Endothelial cell of umbilical vein (primary cell): ENCODE data around the gene ARF1. TPM values are rescaled to one million over a fixed set of nuclear protein-coding genes. Genes with fewer than 3 reads are reported as not detected.

ENCODE experiments used
- BruUV-seq: library from RNA; stranded (reverse); fragments of 400-500 nt; replicated peaks from 2 replicates; lab custom pipeline; 2021; lab: Mats Ljungman, UMichigan
- CTCF ChIA-PET: fragments of 300-600, 350-600 bp; sonication (Branson Sonifier 250); formaldehyde crosslinking; loops from one replicate; lab custom pipeline; 2021; ENCODE audit warnings: antibody characterized with exemption, inconsistent platforms; lab: Charles Lee
- POLR2A ChIA-PET: fragments of 300-600, 350-600 bp; sonication (Branson Sonifier 250); formaldehyde crosslinking; loops from one replicate; lab custom pipeline; 2021; ENCODE audit warnings: antibody characterized with exemption, inconsistent platforms; lab: Charles Lee
- DNase-seq: peaks from one replicate; pipeline ENCODE4 v3.0.0-alpha.2; 2011; ENCODE audit warnings: low read depth, low spot score
- FAIRE-seq: peaks from 2 replicates; lab custom pipeline; 2011; peaks lifted over from hg19 to GRCh38; lab: Jason Lieb, UNC
- H2AFZ ChIP-seq: 2 replicates; pipeline ENCODE4 v1.6.0; 2012; ENCODE audit warnings: low read depth, low read length, control low read depth, inconsistent platforms
- H3K27ac ChIP-seq: 2 replicates; pipeline ENCODE4 v1.5.1; 2011; ENCODE audit warnings: low read depth, mild to moderate bottlenecking, control low read depth, low read length, moderate library complexity; ENCODE audit not compliant: insufficient read depth
- H3K27me3 ChIP-seq, 2 experiments: 2 replicates each; pipeline versions ENCODE4 v1.6.0 to v1.6.1; 2011; ENCODE audit warnings: low read length in 2 of 2, mixed read lengths in 1 of 2; ENCODE audit not compliant: control insufficient read depth in 2 of 2, insufficient read depth in 2 of 2
- H3K36me3 ChIP-seq, 2 experiments: 2 replicates in 1 of 2; 3 replicates in 1 of 2; pipeline ENCODE4 v1.5.1; 2011; ENCODE audit warnings: low read length in 2 of 2, mild to moderate bottlenecking in 1 of 2, moderate library complexity in 1 of 2; ENCODE audit not compliant: control insufficient read depth in 2 of 2, insufficient read depth in 2 of 2; ENCODE audit errors: extremely low read depth in 1 of 2
- H3K4me1 ChIP-seq: 3 replicates; pipeline ENCODE4 v1.5.1; 2011; ENCODE audit warnings: mild to moderate bottlenecking, low read length; ENCODE audit not compliant: control insufficient read depth, insufficient read depth; ENCODE audit errors: extremely low read depth
- H3K4me2 ChIP-seq: 2 replicates; pipeline ENCODE4 v1.6.1; 2011; ENCODE audit warnings: low read length, control low read depth, mixed read lengths; ENCODE audit not compliant: insufficient read depth
- H3K4me3 ChIP-seq, 3 experiments: fragments of 200-600 bp in 1 of 3; sonication (generic), shearing (Covaris generic) in 1 of 3; replicated peaks in 1 of 3; 2 replicates each; pipeline ENCODE4 v1.5.1; 2011 to 2016; ENCODE audit warnings: control low read depth in 3 of 3, low read length in 3 of 3, mild to moderate bottlenecking in 2 of 3, inconsistent platforms in 1 of 3, low read depth in 1 of 3, moderate library complexity in 1 of 3; ENCODE audit not compliant: insufficient read depth in 1 of 3
- H3K79me2 ChIP-seq: 2 replicates; pipeline ENCODE4 v1.6.0; 2012; ENCODE audit warnings: low read length, inconsistent platforms; ENCODE audit not compliant: control insufficient read depth, insufficient read depth
- H3K9ac ChIP-seq: replicated peaks from 2 replicates; pipeline ENCODE3; 2011; ENCODE audit warnings: low read length, control low read depth; ENCODE audit not compliant: insufficient read depth; ENCODE audit errors: extremely low read depth
- H3K9me1 ChIP-seq: replicated peaks from 3 replicates; pipeline ENCODE4 v1.6.0; 2011; ENCODE audit warnings: mild to moderate bottlenecking, low read length; ENCODE audit not compliant: control insufficient read depth, insufficient read depth; ENCODE audit errors: extremely low read depth
- H3K9me3 ChIP-seq: replicated peaks from 2 replicates; pipeline ENCODE4 v1.5.1; 2012; ENCODE audit warnings: low read length, inconsistent platforms; ENCODE audit not compliant: control insufficient read depth, insufficient read depth
- H4K20me1 ChIP-seq: replicated peaks from 2 replicates; pipeline ENCODE3; 2011; ENCODE audit warnings: mild to moderate bottlenecking, low read length; ENCODE audit not compliant: control insufficient read depth, insufficient read depth; ENCODE audit errors: extremely low read depth
- CTCF ChIP-seq, 2 donors: IDR thresholded peaks; 1 replicate in 1 of 2; 2 replicates in 1 of 2; pipeline ENCODE4 v1.5.1; 2011; ENCODE audit warnings: low read length in 2 of 2, mild to moderate bottlenecking in 2 of 2, moderate library complexity in 2 of 2, control low read depth in 1 of 2, inconsistent platforms in 1 of 2, low read depth in 1 of 2; ENCODE audit not compliant: insufficient read depth in 1 of 2; ENCODE audit errors: extremely low read depth in 1 of 2
- EZH2 ChIP-seq: IDR thresholded peaks from 2 replicates; pipeline ENCODE4 v1.6.1; 2012; ENCODE audit warnings: borderline replicate concordance, low read depth, mild to moderate bottlenecking, moderate library complexity, low read length, inconsistent platforms; ENCODE audit not compliant: severe bottlenecking
- FOS ChIP-seq: IDR thresholded peaks from 2 replicates; pipeline ENCODE4 v1.6.1; 2011; ENCODE audit warnings: mild to moderate bottlenecking, low read length, moderate library complexity, borderline replicate concordance; ENCODE audit not compliant: insufficient read depth
- GATA2 ChIP-seq: IDR thresholded peaks from 2 replicates; pipeline ENCODE4 v1.7.0; 2011; ENCODE audit warnings: low read depth, mild to moderate bottlenecking, moderate library complexity, mixed read lengths, low read length; ENCODE audit not compliant: insufficient read length, insufficient read depth
- JUN ChIP-seq: IDR thresholded peaks from 2 replicates; pipeline ENCODE4 v1.6.1; 2011; ENCODE audit warnings: borderline replicate concordance, low read depth; ENCODE audit not compliant: insufficient read length, insufficient read depth
- MAX ChIP-seq: IDR thresholded peaks from 2 replicates; pipeline ENCODE4 v1.6.1; 2011; ENCODE audit not compliant: insufficient read depth, insufficient read length
- MYC ChIP-seq: IDR thresholded peaks from one replicate; pipeline ENCODE4 v1.6.1; 2011; ENCODE audit warnings: mild to moderate bottlenecking, low read depth, low read length
- POLR2A ChIP-seq: IDR thresholded peaks from 2 replicates; pipeline ENCODE4 v1.6.1; 2012; ENCODE audit warnings: low read depth, mild to moderate bottlenecking, control low read depth, low read length
- POLR2AphosphoS5 ChIP-seq: IDR thresholded peaks from 2 replicates; pipeline ENCODE4 v1.6.1; 2012; ENCODE audit warnings: low read depth, mild to moderate bottlenecking, control low read depth, low read length, moderate library complexity; ENCODE audit not compliant: insufficient read depth
- dilution Hi-C: fragments of 300-500 bp; cut with MboI; formaldehyde crosslinking; loops from one replicate; pipeline ENCODE4 v1.15.0; 2019; ENCODE audit warnings: low sequenced_read_pairs; ENCODE audit not compliant: extremely low pct_ligation_motif_present
- intact Hi-C: fragments of 100-400 bp; cut with micrococcal nuclease; formaldehyde crosslinking; loops from one replicate; pipeline ENCODE4 v1.10.0; 2022
- polyA plus RNA-seq, 4 experiments: library from polyadenylated mRNA; depleted of rRNA in 3 of 4; stranded (reverse) in 3 of 4; unstranded in 1 of 4; fragments of >200 nt; gene quantifications; 2 replicates each; pipeline versions ENCODE4 v1.2.1 to v1.2.3, GENCODE V29; 2011 to 2012; ENCODE audit warnings: missing spikeins in 1 of 4
- total RNA-seq: library from RNA; stranded (reverse); gene quantifications from 2 replicates; pipeline ENCODE4 v1.2.3, GENCODE V29; 2021

Gene ARF1
- total and polyA plus RNA-seq, 2 donors (not counting 3 experiments of a cell fraction or from before 2014, with no cell fraction given) = 499 to 844 TPM

- Histone ChIP-seq H3K9me1 (no peaks in the 10 kb centered on the region), H3K27ac (no peak overlapping the region), H3K9me3 (no peaks in the 10 kb centered on the region), H3K4me2 (no peak overlapping the region), H3K4me3 (no peak overlapping the region), H3K36me3 (peaks cover 0 to 8% of the 10 kb centered on the region in 2 experiments), H2AFZ (no peak overlapping the region), H3K79me2 (peaks cover 13% of the 10 kb centered on the region), H4K20me1 (no peaks in the 10 kb centered on the region), H3K27me3 (no peaks in the 10 kb centered on the region), H3K4me1 (peaks cover 17% of the 10 kb centered on the region), H3K9ac (no peak overlapping the region)
- ChIA-PET POLR2A (no interaction called here), CTCF (no interaction called here)
- intact Hi-C loops = loop anchor here (5.0 kb wide), 1 partner anchor 350 kb away; a partner anchor contains a TSS
- TF ChIP-seq GATA2 (no peak), FOS (no peak), CTCF (IDR thresholded peaks at IDR 0.05; ENCODE audit: extremely low read depth in 1 of 2, insufficient read depth in 1 of 2, low read depth in 1 of 2, low read length in 2 of 2) (no peak), MAX (no peak), EZH2 (no peak), JUN (no peak), POLR2A (no peak), POLR2AphosphoS5 (no peak), MYC (no peak)
- FAIRE-seq (no peak), DNase-seq (no peak)
- dilution Hi-C loops = no loop called here
- no TSS peak for BruUV-seq
Observed at GRCh38 chr1:228107636-228108035, 25.1 kb downstream of the ARF1 start.
